ENCODE measurements around the gene TMEM238L.

The TMEM238L gene

GRCh38 chr17:10815319-10815718 lies 11.4 kb upstream of the TMEM238L start:
- Histone ChIP-seq H3K79me2 (ENCODE audit: insufficient read depth, low read length) (no peaks in the 10 kb centered on the region), H3K9ac (ENCODE audit: low read length) (no peak overlapping the region), H3K27ac (ENCODE audit: low read depth, low read length, poor library complexity, severe bottlenecking) (no peak overlapping the region), H3F3A (ENCODE audit: insufficient read depth, low read length) (no peaks in the 10 kb centered on the region), H3K36me3 (ENCODE audit: insufficient read depth, low read length) (no peaks in the 10 kb centered on the region), H3K4me1 (ENCODE audit: insufficient read depth, low read length, severe bottlenecking) (no peaks in the 10 kb centered on the region), H3K9me3 (ENCODE audit: low read length) (no peaks in the 10 kb centered on the region), H3K9me2 (ENCODE audit: low read depth, low read length) (no peaks in the 10 kb centered on the region), H2AFZ (ENCODE audit: low read length) (no peak overlapping the region), H3K4me2 (ENCODE audit: low read length) (no peak overlapping the region), H4K20me1 (ENCODE audit: insufficient read depth, low read length) (no peaks in the 10 kb centered on the region), H3K27me3 (ENCODE audit: insufficient read depth, low read length) (no peaks in the 10 kb centered on the region), H3K4me3 (ENCODE audit: low read depth, low read length, poor library complexity, severe bottlenecking) (no peak overlapping the region)
- TF ChIP-seq EZH2 (IDR thresholded peaks at IDR 0.05; ENCODE audit: borderline replicate concordance, low read length), result no peak
- TF ChIP-seq CTCF (IDR thresholded peaks at IDR 0.05; ENCODE audit: low read length), result no peak

GRCh38 chr17:10814075-10814474 lies 10.2 kb upstream of the TMEM238L start:
- H3K9me2 ChIP-seq (ENCODE audit: low read depth, low read length), result no peaks in the 10 kb centered on the region
- H3K79me2 ChIP-seq (ENCODE audit: insufficient read depth, low read length), result no peaks in the 10 kb centered on the region
- TF ChIP-seq CTCF (IDR thresholded peaks at IDR 0.05; ENCODE audit: low read length), result no peak
- no peak for TF ChIP-seq EZH2 (IDR thresholded peaks at IDR 0.05; ENCODE audit: borderline replicate concordance, low read length)
- no peak overlapping the region for H3K4me3 ChIP-seq (ENCODE audit: low read depth, low read length, poor library complexity, severe bottlenecking)
- H3K9ac ChIP-seq (ENCODE audit: low read length), result no peak overlapping the region
- H3K36me3 ChIP-seq (ENCODE audit: insufficient read depth, low read length), result no peaks in the 10 kb centered on the region
- no peaks in the 10 kb centered on the region for H3K27me3 ChIP-seq (ENCODE audit: insufficient read depth, low read length)
- H3K9me3 ChIP-seq (ENCODE audit: low read length), result no peaks in the 10 kb centered on the region
- H3F3A ChIP-seq (ENCODE audit: insufficient read depth, low read length), result no peaks in the 10 kb centered on the region
- no peak overlapping the region for H3K4me2 ChIP-seq (ENCODE audit: low read length)
- H4K20me1 ChIP-seq (ENCODE audit: insufficient read depth, low read length), result no peaks in the 10 kb centered on the region
- no peaks in the 10 kb centered on the region for H3K4me1 ChIP-seq (ENCODE audit: insufficient read depth, low read length, severe bottlenecking)
- H3K27ac ChIP-seq (ENCODE audit: low read depth, low read length, poor library complexity, severe bottlenecking), result no peak overlapping the region
- no peak overlapping the region for H2AFZ ChIP-seq (ENCODE audit: low read length)

DNA sequence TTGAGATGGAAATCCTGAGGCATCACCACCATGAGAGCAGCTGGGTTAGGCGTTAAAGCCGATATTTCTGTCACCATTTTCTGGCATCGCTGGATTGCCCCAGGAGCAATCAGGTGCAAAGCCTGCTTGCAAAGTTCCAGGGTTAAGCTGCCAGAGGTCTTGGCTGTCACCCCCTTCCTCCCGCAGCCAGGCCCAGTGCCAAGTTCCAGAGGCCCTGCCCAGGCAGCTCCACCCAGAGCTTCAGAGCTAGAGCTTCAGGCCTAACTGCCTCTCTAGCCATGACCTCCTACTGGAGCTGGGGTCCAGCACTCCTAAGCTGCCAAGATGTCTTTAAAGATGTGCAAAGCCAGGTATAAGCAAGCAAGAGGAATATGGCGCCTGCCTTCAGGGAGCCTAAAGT lies 8.8 kb upstream of the TMEM238L start:
- no peak overlapping the region for H3K4me3 ChIP-seq (ENCODE audit: low read depth, low read length, poor library complexity, severe bottlenecking)
- H3K79me2 ChIP-seq (ENCODE audit: insufficient read depth, low read length), result no peaks in the 10 kb centered on the region
- no peaks in the 10 kb centered on the region for H3K4me1 ChIP-seq (ENCODE audit: insufficient read depth, low read length, severe bottlenecking)
- no peaks in the 10 kb centered on the region for H3K27me3 ChIP-seq (ENCODE audit: insufficient read depth, low read length)
- no peak overlapping the region for H3K9ac ChIP-seq (ENCODE audit: low read length)
- H3F3A ChIP-seq (ENCODE audit: insufficient read depth, low read length), result no peaks in the 10 kb centered on the region
- TF ChIP-seq EZH2 (IDR thresholded peaks at IDR 0.05; ENCODE audit: borderline replicate concordance, low read length) (no peak), CTCF (IDR thresholded peaks at IDR 0.05; ENCODE audit: low read length) (no peak)
- no peaks in the 10 kb centered on the region for H3K9me2 ChIP-seq (ENCODE audit: low read depth, low read length)
- H4K20me1 ChIP-seq (ENCODE audit: insufficient read depth, low read length), result no peaks in the 10 kb centered on the region
- no peaks in the 10 kb centered on the region for H3K36me3 ChIP-seq (ENCODE audit: insufficient read depth, low read length)
- H3K27ac ChIP-seq (ENCODE audit: low read depth, low read length, poor library complexity, severe bottlenecking), result no peak overlapping the region
- H2AFZ ChIP-seq (ENCODE audit: low read length), result no peak overlapping the region
- no peaks in the 10 kb centered on the region for H3K9me3 ChIP-seq (ENCODE audit: low read length)
- no peak overlapping the region for H3K4me2 ChIP-seq (ENCODE audit: low read length)
